Measurements from ENCODE around the gene OSGIN1. TPM values are rescaled to one million over a fixed set of nuclear protein-coding genes. Genes with fewer than 3 reads are reported as not detected.
"Not testable (repeated sequence)": the region's sequence is repeated elsewhere in the genome, so short reads cannot be mapped to it uniquely, and the experiment has no call there.

The OSGIN1 gene
- total RNA-seq, 1 experiment from 2014 or later: 9.8 TPM

- DNase-seq: no peak
- Histone ChIP-seq H3F3A (ENCODE audit: low read length, unreplicated experiment) (no peaks in the 10 kb centered on the region), H2AFZ (ENCODE audit: low read length) (no peak overlapping the region), H3K9me2 (replicated peaks; ENCODE audit: low read length) (no peaks in the 10 kb centered on the region), H3K27me3 (ENCODE audit: low read length) (no peaks in the 10 kb centered on the region), H3K4me2 (ENCODE audit: low read length) (no peak overlapping the region), H4K20me1 (ENCODE audit: low read length) (no peaks in the 10 kb centered on the region), H3K79me2 (ENCODE audit: low read length) (no peaks in the 10 kb centered on the region), H3K4me3 (ENCODE audit: low read length) (no peak overlapping the region), H3K9ac (ENCODE audit: low read length) (no peak overlapping the region), H3K4me1 (ENCODE audit: insufficient read depth, low read length) (peaks cover 5% of the 10 kb centered on the region; the same call in 1 of the 2 replicates), H3K27ac (ENCODE audit: low read length) (no peak overlapping the region), H3K9me3 (ENCODE audit: low read length) (no peaks in the 10 kb centered on the region), H3K36me3 (ENCODE audit: low read depth, low read length) (no peaks in the 10 kb centered on the region)
- TF ChIP-seq EZH2 (IDR thresholded peaks at IDR 0.05; ENCODE audit: low read length, unreplicated experiment) (no peak), EZH2phosphoT487 (IDR thresholded peaks at IDR 0.05; ENCODE audit: borderline replicate concordance, low read length) (no peak)
- TF ChIP-seq, protein P1, sequence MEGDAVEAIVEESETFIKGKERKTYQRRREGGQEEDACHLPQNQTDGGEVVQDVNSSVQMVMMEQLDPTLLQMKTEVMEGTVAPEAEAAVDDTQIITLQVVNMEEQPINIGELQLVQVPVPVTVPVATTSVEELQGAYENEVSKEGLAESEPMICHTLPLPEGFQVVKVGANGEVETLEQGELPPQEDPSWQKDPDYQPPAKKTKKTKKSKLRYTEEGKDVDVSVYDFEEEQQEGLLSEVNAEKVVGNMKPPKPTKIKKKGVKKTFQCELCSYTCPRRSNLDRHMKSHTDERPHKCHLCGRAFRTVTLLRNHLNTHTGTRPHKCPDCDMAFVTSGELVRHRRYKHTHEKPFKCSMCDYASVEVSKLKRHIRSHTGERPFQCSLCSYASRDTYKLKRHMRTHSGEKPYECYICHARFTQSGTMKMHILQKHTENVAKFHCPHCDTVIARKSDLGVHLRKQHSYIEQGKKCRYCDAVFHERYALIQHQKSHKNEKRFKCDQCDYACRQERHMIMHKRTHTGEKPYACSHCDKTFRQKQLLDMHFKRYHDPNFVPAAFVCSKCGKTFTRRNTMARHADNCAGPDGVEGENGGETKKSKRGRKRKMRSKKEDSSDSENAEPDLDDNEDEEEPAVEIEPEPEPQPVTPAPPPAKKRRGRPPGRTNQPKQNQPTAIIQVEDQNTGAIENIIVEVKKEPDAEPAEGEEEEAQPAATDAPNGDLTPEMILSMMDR (conservative IDR thresholded peaks at IDR 0.05; ENCODE audit: low read depth, low read length): no peak
- intact Hi-C loops (cut with micrococcal nuclease): no loop called here
- ChIA-PET POLR2A (ENCODE audit: unreplicated experiment) (no interaction called here), CTCF (no interaction called here)
- no peak for ATAC-seq
- no TSS peak for BruUV-seq (replicated peaks)
Measured at GRCh38 chr16:83947642-83948234, 5.3 kb upstream of the OSGIN1 start.

GRCh38 chr16:83948914-83949723, 3.9 kb upstream of the OSGIN1 start:
- Histone ChIP-seq H3K27me3 (ENCODE audit: low read length) (no peaks in the 10 kb centered on the region), H3K36me3 (ENCODE audit: low read depth, low read length) (no peaks in the 10 kb centered on the region), H2AFZ (ENCODE audit: low read length) (no peak overlapping the region), H4K20me1 (ENCODE audit: low read length) (no peaks in the 10 kb centered on the region), H3K9ac (ENCODE audit: low read length) (no peak overlapping the region), H3K4me3 (ENCODE audit: low read length) (no peak overlapping the region), H3F3A (ENCODE audit: low read length, unreplicated experiment) (no peaks in the 10 kb centered on the region), H3K4me1 (ENCODE audit: insufficient read depth, low read length) (peaks cover 6% of the 10 kb centered on the region; the same call in 1 of the 2 replicates), H3K9me2 (replicated peaks; ENCODE audit: low read length) (no peaks in the 10 kb centered on the region), H3K4me2 (ENCODE audit: low read length) (no peak overlapping the region), H3K9me3 (ENCODE audit: low read length) (no peaks in the 10 kb centered on the region), H3K79me2 (ENCODE audit: low read length) (peaks cover 6% of the 10 kb centered on the region), H3K27ac (ENCODE audit: low read length) (no peak overlapping the region)
- ATAC-seq: no peak
- no peak for DNase-seq
- ChIA-PET POLR2A (ENCODE audit: unreplicated experiment) (no interaction called here), CTCF (interaction anchor here (0.6 kb wide), 1 partner anchor 7 kb away, joined by 3 read pairs; no protein-coding TSS in a partner anchor)
- TF ChIP-seq EZH2phosphoT487 (IDR thresholded peaks at IDR 0.05; ENCODE audit: borderline replicate concordance, low read length) (no peak), EZH2 (IDR thresholded peaks at IDR 0.05; ENCODE audit: low read length, unreplicated experiment) (no peak)
- TF ChIP-seq, protein P1 (conservative IDR thresholded peaks at IDR 0.05; ENCODE audit: low read depth, low read length): no peak
- no TSS peak for BruUV-seq (replicated peaks)
- intact Hi-C loops (cut with micrococcal nuclease): no loop called here

DNA sequence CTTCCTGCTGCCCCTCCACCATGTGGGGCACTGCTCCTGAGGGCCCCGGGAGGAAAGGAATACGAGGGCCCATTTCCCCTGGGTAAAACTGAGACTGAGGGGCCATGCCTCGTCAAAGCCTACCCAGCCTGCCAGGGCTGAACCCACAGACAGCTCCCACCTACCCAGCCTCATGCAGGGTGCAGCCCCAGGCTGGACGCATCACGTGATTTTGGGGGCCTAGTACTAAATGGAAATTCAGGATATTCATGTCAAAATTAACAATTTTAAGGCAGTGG, 3.4 kb upstream of the OSGIN1 start:
- H4K20me1 ChIP-seq (ENCODE audit: low read length): no peaks in the 10 kb centered on the region
- no TSS peak for BruUV-seq (replicated peaks)
- CTCF ChIA-PET: no interaction called here
- H3K27ac ChIP-seq (ENCODE audit: low read length): no peak overlapping the region
- no peaks in the 10 kb centered on the region for H3K9me2 ChIP-seq (replicated peaks; ENCODE audit: low read length)
- no peak for ATAC-seq
- H2AFZ ChIP-seq (ENCODE audit: low read length): no peak overlapping the region
- H3F3A ChIP-seq (ENCODE audit: low read length, unreplicated experiment): no peaks in the 10 kb centered on the region
- DNase-seq: no peak
- H3K9me3 ChIP-seq (ENCODE audit: low read length): no peaks in the 10 kb centered on the region
- POLR2A ChIA-PET (ENCODE audit: unreplicated experiment): no interaction called here
- intact Hi-C loops (cut with micrococcal nuclease): no loop called here
- H3K9ac ChIP-seq (ENCODE audit: low read length): no peak overlapping the region
- H3K36me3 ChIP-seq (ENCODE audit: low read depth, low read length): no peaks in the 10 kb centered on the region
- no peak overlapping the region for H3K4me2 ChIP-seq (ENCODE audit: low read length)
- peaks cover 12% of the 10 kb centered on the region for H3K4me1 ChIP-seq (ENCODE audit: insufficient read depth, low read length)
- H3K4me3 ChIP-seq (ENCODE audit: low read length): no peak overlapping the region
- H3K27me3 ChIP-seq (ENCODE audit: low read length): no peaks in the 10 kb centered on the region
- H3K79me2 ChIP-seq (ENCODE audit: low read length): peaks cover 11% of the 10 kb centered on the region
- TF ChIP-seq EZH2phosphoT487 (IDR thresholded peaks at IDR 0.05; ENCODE audit: borderline replicate concordance, low read length) (no peak), EZH2 (IDR thresholded peaks at IDR 0.05; ENCODE audit: low read length, unreplicated experiment) (no peak)
- TF ChIP-seq, protein P1 (conservative IDR thresholded peaks at IDR 0.05; ENCODE audit: low read depth, low read length): no peak

GRCh38 chr16:83950862-83951399, 2.1 kb upstream of the OSGIN1 start:
- intact Hi-C loops (cut with micrococcal nuclease): not testable (repeated sequence)

More at GRCh38 chr16:83950862-83951399, 2.1 kb upstream of the OSGIN1 start:
- H4K20me1 ChIP-seq (ENCODE audit: low read length); H3F3A ChIP-seq (ENCODE audit: low read length, unreplicated experiment); H3K27me3 ChIP-seq (ENCODE audit: low read length); CTCF ChIA-PET; DNase-seq; BruUV-seq (replicated peaks); H3K9me2 ChIP-seq (replicated peaks; ENCODE audit: low read length); H3K36me3 ChIP-seq (ENCODE audit: low read depth, low read length); ATAC-seq; H3K4me2 ChIP-seq (ENCODE audit: low read length); H3K27ac ChIP-seq (ENCODE audit: low read length); H3K9me3 ChIP-seq (ENCODE audit: low read length); POLR2A ChIA-PET (ENCODE audit: unreplicated experiment); H3K4me3 ChIP-seq (ENCODE audit: low read length); H2AFZ ChIP-seq (ENCODE audit: low read length); H3K9ac ChIP-seq (ENCODE audit: low read length): not testable (repeated sequence)
- peaks cover 15% of the 10 kb centered on the region for H3K4me1 ChIP-seq (ENCODE audit: insufficient read depth, low read length)
- H3K79me2 ChIP-seq (ENCODE audit: low read length): peaks cover 18% of the 10 kb centered on the region
